Measurements from ENCODE around the gene PLEKHD1. TPM values are rescaled to one million over a fixed set of nuclear protein-coding genes. Genes with fewer than 3 reads are reported as not detected.
A peak's percentile ranks its signal among the peaks of the same experiment; 100 is the strongest.
"Not testable (repeated sequence)": the region's sequence is repeated elsewhere in the genome, so short reads cannot be mapped to it uniquely, and the experiment has no call there.

Gene PLEKHD1
- total RNA-seq, 4 donors from 2014 or later, result not detected

DNA sequence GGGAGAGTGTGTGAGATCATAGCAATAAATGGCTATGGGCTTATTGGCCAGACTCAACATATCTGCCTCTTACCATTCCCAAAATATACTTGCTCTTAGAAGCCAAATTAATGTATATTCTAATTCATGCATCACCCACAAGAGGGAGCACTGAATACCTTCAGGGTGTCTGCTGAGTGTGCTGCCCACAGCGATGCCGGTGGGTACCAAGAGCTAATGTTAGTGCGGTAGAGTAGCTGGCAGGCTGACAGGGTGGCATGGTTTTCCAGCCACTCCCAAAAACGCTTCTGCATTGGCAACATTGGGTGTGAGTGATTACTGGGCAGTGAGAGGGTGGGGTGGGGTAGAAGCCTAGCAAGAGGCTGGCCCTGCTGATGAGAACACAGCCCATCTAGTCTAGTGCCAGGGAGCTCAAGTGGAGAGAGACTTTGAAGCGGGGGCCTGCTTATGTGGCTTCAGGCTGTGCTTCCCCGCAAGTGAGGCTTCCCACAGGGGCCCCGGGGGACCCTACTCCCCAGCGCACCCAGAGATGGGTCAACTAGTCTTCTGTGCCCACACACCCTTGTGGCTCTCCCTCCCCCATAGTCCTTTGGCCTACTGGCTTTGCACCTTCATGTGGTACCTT is 9.2 kb upstream of the PLEKHD1 start:
- Histone ChIP-seq H3K27ac (no peak overlapping the region), H3K4me1 (no peaks in the 10 kb centered on the region), H3K27me3 (no peaks in the 10 kb centered on the region), H3K9me3 (no peaks in the 10 kb centered on the region), H3K36me3 (no peaks in the 10 kb centered on the region), H3K4me3 (no peak overlapping the region)
- TF ChIP-seq, protein P1, sequence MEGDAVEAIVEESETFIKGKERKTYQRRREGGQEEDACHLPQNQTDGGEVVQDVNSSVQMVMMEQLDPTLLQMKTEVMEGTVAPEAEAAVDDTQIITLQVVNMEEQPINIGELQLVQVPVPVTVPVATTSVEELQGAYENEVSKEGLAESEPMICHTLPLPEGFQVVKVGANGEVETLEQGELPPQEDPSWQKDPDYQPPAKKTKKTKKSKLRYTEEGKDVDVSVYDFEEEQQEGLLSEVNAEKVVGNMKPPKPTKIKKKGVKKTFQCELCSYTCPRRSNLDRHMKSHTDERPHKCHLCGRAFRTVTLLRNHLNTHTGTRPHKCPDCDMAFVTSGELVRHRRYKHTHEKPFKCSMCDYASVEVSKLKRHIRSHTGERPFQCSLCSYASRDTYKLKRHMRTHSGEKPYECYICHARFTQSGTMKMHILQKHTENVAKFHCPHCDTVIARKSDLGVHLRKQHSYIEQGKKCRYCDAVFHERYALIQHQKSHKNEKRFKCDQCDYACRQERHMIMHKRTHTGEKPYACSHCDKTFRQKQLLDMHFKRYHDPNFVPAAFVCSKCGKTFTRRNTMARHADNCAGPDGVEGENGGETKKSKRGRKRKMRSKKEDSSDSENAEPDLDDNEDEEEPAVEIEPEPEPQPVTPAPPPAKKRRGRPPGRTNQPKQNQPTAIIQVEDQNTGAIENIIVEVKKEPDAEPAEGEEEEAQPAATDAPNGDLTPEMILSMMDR (IDR thresholded peaks at IDR 0.05), result peak in 3 of 6 experiments; percentile 14 to 27 (median 24)
- TF ChIP-seq POLR2A (IDR thresholded peaks at IDR 0.05), result no peak
- no peak for DNase-seq

DNA sequence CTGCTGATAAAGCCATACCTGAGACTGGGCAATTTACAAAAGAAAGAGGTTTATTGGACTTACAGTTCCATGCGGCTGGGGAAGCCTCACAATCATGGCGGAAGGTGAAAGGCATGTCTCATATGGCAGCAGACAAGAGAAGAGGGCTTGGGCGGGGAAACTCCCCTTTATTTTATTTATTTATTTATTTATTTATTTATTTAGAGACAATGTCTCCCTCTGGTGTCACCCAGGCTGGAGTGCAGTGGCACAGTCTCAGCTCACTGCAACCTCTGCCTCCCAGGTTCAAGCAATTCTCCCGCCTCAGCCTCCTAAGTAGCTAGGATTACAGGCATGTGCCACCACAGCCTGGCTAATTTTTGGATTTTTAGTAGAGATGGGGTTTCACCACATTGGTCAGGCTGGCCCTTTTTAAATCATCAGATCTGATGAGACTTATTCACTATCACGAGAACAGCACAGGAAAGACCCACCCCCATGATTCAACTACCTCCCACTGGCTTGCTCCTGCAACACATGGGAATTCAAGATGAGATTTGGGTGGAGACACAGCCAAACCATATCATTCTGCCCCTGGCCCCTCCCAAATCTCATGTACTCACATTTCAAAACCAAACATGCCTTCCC is 7.6 kb upstream of the PLEKHD1 start:
- not testable (repeated sequence) for H3K4me3 ChIP-seq, H3K27ac ChIP-seq, H3K4me1 ChIP-seq, H3K27me3 ChIP-seq, H3K9me3 ChIP-seq, H3K36me3 ChIP-seq, DNase-seq

DNA sequence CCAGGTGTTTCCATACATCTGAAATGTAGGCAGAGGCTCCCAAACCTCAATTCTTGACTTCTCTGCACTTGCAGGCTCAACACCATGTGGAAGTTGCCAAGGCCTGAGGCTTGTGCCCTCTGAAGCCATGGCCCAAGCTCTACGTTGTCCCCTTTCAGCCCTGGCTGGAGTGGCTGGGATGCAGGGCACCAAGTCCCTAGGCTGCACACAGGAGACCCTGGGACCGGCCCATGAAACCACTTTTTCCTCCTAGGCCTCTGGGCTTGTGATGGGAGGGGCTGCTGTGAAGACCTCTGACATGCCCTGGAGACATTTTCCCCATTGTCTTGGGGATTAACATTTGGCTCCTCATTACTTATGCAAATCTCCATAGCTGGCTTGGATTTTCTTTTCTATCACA is 6.5 kb upstream of the PLEKHD1 start:
- H3K4me1 ChIP-seq, H3K27ac ChIP-seq, H3K9me3 ChIP-seq, H3K36me3 ChIP-seq, H3K27me3 ChIP-seq, DNase-seq, H3K4me3 ChIP-seq: not testable (repeated sequence)

DNA sequence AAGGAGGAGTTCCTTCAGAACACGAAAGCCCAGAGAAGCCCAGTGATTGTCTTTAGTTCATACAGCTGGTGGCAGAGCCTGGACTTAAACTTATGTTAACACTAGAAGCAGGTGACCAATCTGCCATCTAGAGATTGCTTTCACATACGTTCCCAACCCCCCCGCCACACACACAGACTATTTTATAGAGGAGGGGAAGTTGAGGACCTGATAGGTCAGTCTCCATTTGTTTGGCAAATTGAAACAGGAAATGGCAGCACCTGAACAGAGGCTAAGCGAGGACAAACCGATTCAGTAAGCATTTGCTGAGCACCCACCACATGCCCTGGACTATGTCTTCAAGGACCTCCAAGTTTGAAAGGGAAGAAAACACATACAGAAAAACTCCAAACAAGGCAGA is 4.8 kb upstream of the PLEKHD1 start:
- Histone ChIP-seq H3K27me3 (peaks cover 0 to 12% of the 10 kb centered on the region in 2 donors), H3K4me1 (peaks cover 0 to 13% (median 6%) of the 10 kb centered on the region in 4 donors), H3K9me3 (no peaks in the 10 kb centered on the region), H3K36me3 (no peaks in the 10 kb centered on the region), H3K27ac (no peak overlapping the region), H3K4me3 (no peak overlapping the region)
- no peak for TF ChIP-seq POLR2A (IDR thresholded peaks at IDR 0.05)
- TF ChIP-seq, protein P1 (IDR thresholded peaks at IDR 0.05), result no peak
- no peak for DNase-seq

DNA sequence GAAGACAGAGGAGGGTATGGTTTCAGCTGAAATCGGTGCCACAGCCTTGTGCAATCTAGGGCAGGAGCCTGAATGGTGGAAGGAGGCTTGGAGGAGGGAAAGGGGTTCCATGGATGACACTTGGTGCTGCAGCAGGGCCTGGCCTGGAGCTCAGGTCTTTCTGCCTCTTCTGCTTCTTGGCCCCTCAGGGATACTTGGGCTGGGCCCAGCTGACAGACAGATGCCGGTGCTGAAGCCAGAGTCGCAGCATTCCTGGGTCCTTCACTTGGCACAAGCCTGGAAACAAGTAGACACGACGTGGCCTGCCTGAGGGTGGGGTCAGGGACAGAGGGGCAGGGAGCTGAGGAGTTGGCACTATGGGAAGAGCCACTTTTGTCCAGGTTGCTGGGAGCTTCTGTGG is 4.4 kb upstream of the PLEKHD1 start:
- H3K36me3 ChIP-seq, result no peaks in the 10 kb centered on the region
- TF ChIP-seq, protein P1 (IDR thresholded peaks at IDR 0.05), result no peak
- TF ChIP-seq POLR2A (IDR thresholded peaks at IDR 0.05), result no peak

DNA sequence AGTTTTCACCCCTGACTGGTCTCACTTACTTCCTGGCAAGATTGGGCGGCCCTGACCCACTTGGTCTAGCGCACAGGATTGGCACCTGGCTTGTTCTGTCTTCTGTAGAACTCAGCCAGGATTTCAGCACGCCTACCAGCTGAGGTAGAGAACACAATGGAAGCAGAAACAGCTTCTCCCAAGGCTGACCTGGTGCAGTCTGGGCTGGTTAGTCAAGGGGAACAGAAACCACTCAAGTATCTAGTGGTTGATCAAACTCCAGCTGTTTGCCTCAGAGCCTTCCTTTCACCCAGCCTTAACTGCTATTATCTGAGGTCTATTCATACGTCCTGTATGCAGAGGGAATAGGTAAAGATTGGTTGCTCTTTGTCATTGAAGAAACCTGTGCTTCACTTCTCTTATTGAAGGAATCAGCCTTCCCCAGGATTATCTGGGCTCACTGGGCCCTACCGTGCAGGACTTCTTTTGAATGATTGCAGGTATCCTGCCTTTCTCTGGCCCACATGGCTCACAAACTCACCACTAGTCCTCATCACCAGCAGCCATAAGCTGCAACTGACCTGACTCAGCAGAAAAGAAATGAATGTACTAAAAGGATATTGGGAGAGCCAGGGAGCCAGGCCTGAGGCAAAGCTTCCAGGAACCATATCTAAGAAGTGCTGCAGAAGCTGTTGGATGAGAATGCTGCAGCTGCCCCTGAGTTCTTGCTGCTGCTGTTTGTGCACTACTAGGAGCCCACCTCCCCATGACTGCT is 2.5 kb upstream of the PLEKHD1 start:
- TF ChIP-seq, protein P1 (IDR thresholded peaks at IDR 0.05), result no peak
- TF ChIP-seq POLR2A (IDR thresholded peaks at IDR 0.05), result no peak

More for the DNA sequence above, 4.4 kb upstream of the PLEKHD1 start:
- Histone ChIP-seq H3K9me3 (no peaks in the 10 kb centered on the region), H3K27me3 (peaks cover 0 to 16% of the 10 kb centered on the region in 2 donors), H3K4me1 (peaks cover 0 to 17% (median 7%) of the 10 kb centered on the region in 4 donors), H3K4me3 (no peak overlapping the region), H3K27ac (no peak overlapping the region)
- DNase-seq, result no peak

More for the DNA sequence above, 2.5 kb upstream of the PLEKHD1 start:
- H3K36me3 ChIP-seq, result no peaks in the 10 kb centered on the region
- no peak for DNase-seq
- peaks cover 0 to 21% of the 10 kb centered on the region in 2 donors for H3K27me3 ChIP-seq
- no peak overlapping the region for H3K4me3 ChIP-seq
- H3K4me1 ChIP-seq, result peaks cover 0 to 17% (median 7%) of the 10 kb centered on the region in 4 donors
- no peak overlapping the region for H3K27ac ChIP-seq
- no peaks in the 10 kb centered on the region for H3K9me3 ChIP-seq

All from Peyer's patch (tissue), 4 donors.